DLD1 (cell line): ENCODE data around the gene MAP3K20.

Experiments used
- in situ Hi-C: cut with HindIII; loops from 2 replicates; pipeline ENCODE4 v1.10.0; 2017; ENCODE audit warnings: low sequenced_read_pairs

The MAP3K20 gene

DNA sequence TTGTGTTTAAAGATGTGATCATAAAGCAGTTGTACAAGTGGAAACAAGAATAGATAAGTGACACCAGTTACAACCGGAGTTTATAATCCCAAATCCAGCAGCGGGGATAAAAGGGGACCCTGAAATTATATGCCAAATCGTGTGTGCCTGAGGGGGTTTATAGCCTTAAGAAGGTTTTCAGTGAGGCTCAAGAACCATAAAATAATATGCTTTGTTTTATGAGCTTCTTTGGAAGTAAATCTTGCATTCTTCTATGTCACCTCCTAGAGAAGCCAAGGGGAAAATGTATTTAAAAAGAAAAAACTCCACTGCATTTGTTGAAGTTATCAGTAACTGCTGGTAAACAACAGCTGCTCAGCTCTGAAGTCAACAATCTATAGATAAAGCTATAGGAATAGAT lies 25.8 kb upstream of the MAP3K20 start:
- in situ Hi-C loops: no loop called here

DNA sequence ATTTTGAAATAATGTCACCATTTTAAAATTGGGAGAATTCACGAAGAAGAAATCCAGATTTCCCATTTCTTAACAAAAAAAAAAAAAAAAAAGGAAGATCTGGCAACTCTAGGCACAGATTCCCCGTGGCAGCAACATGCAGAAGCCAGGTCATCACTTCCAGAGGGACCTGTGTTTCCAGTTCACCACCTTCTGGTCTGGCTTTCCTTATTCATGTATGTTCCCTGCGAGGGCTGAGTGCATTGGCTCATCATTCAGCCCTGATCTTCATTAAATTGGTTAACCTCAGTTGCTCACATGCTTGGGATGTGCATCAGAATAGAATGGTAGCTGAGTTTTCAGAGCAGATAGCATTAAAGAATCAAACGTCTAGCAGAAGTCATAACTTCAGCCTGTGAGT lies 25.0 kb upstream of the MAP3K20 start:
- in situ Hi-C loops: no loop called here

DNA sequence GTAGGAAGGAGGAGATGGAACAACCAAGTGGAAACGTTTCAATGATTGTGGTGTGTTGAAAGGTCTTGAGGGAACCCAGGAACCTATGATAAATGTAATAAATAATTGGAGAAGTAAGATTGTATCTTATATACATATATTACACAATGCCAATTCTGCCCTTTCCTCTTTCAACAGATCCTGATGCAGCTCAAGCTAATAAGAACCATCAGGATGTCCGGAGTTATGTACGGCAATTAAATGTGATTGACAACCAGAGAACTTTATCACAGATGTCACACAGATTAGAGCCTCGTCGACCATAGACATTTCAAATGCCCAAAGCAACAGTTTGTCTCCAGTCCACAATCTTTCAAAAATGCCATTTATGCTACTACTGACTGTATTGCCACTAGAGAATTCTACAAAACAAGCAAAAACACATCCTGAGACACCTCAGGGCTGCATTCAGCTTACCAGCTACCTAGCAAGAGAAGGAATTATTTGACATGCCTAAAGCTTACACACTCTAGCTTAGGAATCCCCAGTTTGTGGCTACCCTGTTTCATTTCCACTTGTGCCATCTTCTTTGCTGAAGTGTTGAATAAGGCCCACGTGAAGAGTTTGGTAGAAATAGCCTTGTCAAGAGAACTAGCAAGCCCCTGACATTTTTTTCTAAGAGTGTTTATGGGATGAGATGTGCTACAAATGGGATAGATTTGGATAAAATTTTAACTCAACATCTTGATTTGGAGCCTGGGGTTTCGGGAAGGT lies 24.0 kb upstream of the MAP3K20 start:
- in situ Hi-C loops: no loop called here

DNA sequence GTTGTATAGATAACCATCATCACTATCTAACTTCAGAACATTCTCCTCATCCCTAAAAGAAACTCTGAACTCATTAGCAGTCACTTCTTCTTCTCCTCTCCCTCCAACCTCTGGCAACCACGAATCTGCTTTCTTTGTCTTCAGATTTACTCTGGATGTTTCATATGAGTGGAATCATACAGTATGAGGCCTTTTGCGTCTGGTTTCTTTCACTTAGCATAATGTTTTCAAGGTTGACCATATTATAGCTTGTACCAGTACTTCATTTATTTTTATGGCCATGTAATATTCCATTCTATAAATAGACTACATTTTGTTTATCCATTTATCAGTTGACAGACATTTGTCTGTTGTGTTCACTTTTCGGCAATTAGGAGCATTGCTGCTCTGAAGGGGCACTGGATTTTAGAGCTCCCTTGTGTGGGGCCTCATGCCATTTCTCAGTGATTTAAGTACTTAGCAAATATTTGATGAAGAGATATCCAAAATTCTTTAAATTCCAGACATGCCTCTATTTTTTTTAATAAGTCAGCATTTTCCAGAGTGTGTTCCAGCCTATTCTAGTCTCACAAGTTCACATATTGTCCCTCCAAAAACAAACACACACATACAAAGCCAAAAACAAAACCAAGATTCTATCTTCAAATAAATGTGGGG lies 22.5 kb upstream of the MAP3K20 start:
- in situ Hi-C loops: no loop called here

DNA sequence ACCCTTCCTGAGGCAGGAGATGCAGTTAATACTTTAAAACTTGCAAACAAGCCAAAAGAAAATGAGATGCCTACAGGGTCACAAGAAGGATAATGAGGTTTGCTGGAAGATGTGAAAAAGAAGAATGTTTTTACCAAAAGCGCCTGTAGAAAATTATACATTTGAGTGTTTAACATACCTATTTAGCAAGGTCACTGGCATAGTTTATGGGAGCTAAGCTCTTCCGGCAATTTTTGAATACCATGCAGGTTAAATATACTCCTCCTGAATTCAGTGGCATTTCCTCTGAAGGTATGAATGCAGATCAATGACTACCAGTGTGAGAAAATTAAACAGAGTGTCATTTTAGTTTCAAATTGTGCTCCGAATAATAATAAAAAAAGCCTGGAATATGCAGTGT lies 21.2 kb upstream of the MAP3K20 start:
- in situ Hi-C loops: no loop called here

DNA sequence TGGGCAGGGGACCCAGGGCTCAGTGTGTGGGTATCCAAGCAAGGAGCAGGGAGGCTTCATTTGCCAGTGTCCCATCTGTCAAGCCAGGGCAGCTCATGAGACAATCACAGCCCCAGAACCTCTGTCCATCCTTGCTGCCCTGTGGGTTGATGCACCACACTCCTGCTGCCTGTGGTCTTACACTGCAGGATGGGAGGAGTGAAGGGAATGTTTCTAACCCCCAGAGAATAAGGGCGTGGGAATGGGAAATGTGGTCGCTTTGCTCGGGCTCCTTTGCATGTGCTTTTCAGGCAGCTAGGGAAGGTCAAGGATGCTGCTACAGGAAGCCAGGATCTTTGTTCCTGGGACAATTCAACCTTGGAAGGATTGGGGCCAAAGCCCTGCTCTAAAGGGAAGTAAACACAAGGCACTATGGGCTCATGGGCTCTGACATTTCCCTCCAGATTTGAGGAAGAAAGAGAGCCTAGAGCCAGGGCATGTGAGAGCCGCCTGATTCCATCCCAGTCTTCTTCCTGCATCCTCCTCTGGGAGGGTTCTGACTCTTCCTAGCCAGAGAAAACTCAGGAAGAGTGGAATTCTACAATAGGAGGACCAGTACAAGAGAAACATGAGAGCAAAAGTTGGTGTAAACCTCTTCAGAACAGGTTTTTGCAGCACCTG lies 18.8 kb upstream of the MAP3K20 start:
- in situ Hi-C loops: no loop called here

DNA sequence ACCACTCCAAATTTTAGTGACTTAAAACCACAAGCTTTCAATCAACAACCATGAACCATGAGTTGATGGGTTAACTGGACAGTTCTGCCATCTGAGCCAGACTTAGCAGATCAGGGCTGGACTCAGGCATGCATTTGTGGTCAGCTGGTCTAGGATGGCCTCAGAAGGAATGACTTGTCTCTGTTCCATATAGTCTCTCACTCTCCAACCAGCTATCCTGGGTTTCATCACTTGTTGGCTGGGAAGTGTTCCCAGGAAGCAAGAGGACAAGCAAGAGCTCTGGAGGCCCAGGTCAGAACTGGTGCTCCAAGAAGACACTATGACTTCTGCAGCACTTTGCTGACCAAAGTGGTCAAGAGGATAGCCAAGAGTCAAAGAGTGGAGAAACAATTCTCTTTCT lies 17.5 kb upstream of the MAP3K20 start:
- in situ Hi-C loops: no loop called here

DNA sequence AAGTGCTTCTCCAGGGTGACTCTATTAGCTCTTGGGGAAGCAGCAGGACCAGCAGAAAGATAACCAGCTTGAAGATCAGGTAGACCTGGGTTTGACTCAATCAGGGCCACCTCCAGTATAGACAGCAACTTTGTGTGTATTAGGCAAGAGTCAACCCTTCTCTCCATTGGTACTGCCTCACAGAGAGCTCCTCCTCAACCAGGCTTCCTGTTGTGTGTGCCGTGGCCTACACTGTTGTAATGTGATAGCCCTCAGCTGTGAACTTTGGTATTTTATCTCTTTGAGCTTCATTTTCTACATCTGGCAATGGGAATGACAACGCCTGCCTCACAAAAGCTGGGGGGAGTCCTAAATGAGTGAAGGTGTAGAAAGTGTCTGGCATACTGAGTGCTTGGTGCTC lies 17.0 kb upstream of the MAP3K20 start:
- in situ Hi-C loops: no loop called here

DNA sequence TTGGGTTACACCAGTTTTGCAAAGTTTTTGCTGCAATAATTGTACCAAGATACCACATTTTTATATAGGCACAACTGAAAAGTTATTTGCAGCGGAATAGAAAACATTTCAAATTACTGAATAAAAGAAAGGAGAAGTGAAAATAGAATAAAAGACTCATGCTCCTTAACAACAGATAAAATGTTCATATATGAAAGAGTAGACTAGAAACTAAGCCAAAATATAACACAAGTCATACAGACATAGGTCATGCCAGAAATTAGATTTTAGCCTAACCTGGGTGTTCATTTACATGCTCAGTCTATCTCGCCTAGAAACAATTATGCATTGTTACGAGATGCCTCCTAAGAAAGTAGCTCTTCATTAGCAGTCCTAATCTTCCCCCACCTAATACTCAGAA lies 16.4 kb upstream of the MAP3K20 start:
- in situ Hi-C loops: no loop called here

DNA sequence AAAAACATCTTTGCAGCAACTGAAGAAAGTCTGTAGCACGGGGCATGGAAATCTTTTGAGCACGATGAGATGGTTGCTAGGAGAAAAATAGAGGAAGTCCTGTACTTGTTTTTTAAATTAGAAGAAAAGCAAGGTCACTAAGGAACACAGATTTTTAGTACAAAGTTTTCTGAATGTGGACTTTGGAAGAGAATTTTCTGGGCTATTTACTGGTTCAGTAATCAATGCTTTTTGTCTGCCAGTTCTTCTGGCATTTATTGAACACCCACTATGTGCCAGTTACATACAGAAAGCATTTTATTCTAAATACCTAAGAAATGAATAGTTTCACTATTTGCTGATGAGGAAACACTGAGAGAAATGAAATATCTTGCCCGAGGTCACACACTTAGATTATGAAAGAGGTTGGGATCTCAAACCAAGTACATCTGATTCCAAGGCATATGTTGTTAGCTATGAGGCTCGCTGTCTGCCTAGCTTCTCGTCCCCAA lies 15.6 kb upstream of the MAP3K20 start:
- in situ Hi-C loops: no loop called here

DNA sequence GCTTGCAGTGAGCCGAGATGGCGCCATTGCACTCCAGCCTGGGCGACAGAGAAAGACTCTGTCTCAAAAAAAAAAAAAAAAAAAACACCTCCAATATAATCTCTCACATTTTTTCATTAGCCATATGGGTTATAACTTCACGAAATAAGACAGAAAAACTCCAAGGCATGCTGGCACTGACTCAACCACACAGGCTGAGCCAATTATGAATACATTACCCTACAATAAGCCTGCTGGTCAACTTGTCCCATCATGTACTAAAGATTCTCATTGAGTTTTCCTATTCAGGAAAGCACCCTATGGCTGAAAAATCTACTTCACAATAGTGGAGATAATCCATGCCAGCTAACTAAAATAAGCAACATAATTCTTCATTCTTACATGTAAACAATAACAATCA lies 12.8 kb upstream of the MAP3K20 start:
- in situ Hi-C loops: no loop called here

DNA sequence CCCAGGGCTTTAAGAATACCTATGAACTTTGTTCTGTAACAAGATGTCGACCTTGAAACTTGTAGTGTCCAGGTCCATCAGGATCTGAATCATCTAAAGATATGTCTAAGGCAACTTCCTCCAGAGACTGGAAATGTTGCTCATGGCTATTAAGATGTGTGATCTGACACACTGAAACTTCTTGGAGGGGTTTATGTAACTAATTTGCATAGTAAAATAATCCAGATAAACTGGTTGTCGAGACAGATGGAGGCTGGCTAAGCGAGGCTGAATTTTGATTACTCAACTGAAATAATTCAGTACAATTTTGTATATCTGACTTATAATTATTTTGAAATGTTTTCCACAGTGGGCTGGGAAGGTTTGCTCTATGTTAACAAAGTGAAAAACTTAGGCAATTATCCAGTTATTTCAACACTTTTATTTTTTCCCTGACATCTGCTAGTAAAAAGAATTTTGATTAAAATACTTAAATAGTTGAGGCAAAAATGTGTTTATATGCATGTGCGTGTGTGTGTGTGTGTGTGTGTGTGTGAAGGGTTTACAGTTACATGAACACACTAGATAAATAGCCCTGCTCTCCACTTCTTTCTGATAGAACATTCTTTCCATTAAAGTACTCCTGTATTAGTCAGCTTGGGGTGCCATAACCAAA lies 11.4 kb upstream of the MAP3K20 start:
- in situ Hi-C loops: no loop called here

DNA sequence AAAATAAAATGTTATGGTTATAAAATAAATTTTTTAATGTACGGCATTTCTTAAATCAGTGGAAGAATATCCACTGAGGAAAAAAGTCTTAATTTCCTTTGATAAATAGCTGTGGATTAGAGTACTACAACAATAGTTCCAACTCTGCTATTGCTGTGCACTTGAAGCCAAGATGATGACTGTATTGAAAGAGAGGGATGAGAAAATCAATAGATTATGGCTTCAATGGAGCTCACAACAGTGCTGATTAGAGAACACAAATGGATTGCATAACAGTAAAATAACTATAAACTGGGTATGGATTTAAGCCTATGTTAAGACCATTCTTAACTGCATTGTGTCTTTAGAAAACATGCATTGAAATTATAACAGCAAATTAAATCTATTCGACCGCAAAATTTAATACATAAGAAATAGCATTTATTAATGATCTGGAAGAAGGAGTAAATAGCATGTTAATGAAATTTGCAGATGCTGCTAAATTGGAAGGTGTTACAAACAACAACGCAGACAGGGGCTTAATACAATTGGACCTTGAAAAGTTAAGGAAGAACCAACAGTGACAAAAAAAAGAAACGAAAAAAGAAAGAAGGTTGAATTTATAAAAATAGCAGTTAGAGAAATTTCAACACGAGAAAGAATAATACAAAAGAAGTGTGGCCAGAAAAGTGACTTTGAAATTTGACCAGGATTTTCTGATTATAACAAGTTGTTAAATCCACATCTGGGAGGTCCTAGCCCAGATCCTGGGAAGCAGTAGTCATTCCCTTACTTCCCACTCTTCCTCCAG lies 8.6 kb upstream of the MAP3K20 start:
- in situ Hi-C loops: no loop called here

DNA sequence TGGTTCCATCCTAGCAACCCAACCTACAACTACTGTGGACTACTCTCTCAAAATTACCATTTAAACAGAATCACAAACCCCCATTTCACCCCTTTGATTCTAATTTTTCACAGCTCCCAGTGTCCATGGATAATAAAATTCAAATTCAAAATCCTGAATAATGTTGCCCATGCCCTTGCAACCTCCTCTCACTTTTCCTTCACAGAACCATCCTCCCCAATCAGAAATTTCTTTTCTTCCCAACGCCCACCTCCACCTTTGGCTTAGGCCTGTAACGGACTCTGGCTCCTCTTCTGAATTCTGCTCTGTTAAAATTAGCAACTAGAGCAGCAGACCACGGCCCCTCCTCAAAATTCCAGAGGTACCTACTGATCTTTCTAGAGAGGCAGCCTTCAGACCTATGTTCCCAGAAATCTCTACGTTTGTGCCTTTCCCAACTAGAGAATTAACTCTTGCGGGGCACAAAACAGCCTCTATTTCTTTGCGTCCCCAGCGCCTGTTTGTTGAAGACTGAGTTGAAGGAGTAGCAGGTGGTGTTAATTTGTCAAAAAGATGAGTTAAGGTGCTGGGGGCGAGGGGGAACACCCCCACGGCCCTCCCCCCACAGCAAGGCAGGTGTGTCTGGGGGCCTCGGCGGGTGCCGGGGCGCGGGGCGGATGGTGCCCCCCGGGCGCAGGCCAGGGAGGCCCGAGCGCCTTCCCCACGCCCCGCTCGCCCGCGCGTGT lies 428 bp upstream of the MAP3K20 start:
- in situ Hi-C loops: no loop called here

DNA sequence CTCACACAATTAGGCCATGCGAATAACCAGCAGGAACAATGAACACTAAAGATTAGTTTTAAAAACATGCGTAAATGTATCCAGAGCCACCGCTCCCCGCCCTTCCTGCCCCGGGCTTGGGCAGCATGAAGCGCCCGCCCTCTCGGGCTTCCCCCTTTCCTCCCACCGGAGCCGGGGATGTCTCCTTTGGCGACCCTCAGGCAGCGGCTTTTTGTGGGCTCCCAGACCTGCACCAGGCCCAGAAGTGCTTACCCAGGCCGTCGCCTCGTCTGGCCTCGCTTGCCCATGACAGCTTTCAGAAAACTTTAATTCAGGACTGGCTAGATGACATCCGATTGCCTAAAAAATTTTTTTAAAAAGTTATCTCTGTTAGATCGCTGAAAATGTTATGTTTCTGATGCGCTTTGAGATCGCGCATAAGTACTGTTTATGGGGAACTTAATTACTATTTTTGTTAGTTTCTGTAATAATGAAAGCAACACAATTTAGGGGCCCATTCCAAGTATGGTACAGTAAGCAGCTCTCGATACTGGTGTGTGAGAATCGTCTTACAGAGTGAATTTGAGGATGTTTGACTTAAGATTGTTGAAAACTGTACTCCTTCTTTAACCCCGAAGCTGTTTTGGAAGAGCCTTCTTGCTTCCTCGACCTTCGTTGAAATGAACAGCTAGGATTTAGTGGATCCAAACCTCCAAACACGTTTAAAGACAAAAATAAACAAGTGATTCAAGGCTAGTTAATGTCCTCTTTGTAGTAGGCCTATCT lies 1.1 kb downstream of the MAP3K20 start:
- in situ Hi-C loops: no loop called here

DNA sequence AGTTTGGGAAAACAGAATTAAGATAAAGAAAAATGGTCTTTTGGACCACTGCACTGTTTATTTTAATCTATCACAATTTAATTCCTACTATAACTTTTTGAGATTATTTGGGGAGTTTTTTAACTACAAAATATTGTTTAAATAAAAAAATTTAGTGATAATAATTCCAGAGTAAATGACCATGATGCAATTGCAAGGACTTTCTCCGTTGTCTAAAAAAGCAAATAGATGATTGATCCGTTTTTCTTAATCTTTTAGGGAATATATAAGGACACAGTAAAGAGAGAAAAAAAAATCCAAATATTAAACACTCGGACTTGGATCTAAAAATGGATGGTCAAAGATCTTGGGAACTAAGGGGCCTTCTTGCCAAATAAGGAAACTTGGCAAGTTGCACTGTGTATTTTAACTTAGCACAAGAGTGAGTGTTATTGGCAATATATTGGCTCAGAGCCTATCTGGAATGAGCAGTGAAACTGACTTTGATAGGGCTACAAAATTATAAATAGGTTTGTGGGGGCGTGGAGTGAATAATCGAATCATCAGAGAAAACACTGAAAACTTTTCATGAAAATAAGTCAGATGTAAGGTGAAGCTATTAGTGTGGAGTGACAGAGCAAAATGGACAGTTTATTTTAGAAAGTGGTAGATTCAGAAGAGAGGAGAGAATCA lies 2.0 kb downstream of the MAP3K20 start:
- in situ Hi-C loops: no loop called here

DNA sequence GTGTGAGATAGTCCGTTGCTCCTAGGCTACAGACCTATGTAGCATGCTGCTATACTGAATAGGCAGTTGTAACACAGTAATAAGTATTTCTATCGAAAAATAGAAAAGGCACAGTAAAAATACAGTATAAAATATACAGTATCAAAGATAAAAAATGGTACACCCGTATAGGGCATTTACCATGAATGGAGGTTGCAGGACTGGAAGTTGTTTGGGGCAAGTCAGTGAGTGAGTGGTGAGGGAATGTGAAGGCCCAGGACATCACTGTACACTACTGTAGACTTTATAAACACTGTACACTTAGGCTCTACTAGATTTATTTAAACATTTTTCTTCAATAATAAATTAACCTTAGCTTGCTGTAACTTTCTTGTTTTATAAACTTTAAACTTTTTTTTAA lies 3.5 kb downstream of the MAP3K20 start:
- in situ Hi-C loops: no loop called here

DNA sequence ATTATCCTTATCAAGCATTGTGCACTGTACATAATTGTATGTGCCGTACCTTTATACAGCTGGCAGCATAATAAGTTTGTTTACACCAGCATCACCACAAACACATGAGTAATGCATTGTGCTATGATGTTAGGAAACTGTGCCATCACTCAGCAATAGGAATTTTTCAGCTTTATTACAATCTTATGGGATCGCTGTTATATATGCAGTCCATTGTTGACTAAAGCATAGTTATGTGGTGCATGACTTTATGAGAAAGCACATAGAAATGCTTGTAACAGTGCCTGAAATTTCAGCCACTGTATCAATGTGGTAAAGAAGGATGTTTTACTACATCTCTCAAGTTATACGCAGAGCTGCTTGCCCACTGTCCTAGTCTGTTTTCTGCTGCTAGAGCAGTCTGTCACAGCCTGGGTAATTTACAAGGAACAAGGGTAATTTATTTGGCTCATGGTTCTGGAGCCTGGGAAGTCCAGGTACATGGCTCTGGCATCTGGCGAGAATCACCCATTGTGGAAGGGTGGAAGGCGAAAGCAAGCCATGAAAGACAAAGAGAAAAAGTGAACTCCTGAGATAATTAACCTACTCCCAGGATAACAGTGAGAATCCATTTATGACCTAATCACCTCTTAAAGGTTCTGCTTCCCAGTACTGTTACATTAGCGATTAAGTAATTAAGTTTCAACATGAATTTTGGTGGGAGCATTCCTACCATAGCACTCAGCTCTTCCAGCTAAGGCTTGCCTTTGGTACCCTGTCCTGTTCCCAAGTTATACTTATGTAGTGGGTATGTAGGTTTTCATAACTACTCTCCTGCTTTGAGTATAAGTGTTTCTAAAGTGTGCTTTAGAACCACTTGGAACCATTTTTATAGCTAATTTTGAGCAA lies 4.6 kb downstream of the MAP3K20 start:
- in situ Hi-C loops: no loop called here
